HL-60/S4 (cell line): Measurements from ENCODE around the gene KRTAP6-3.

ENCODE experiments used
- in situ Hi-C: fragments of 300-500 bp; cut with MboI; formaldehyde crosslinking; loops from 2 replicates; pipeline ENCODE4 v1.14.3; 2022; ENCODE audit warnings: low sequenced_read_pairs

The KRTAP6-3 gene

DNA sequence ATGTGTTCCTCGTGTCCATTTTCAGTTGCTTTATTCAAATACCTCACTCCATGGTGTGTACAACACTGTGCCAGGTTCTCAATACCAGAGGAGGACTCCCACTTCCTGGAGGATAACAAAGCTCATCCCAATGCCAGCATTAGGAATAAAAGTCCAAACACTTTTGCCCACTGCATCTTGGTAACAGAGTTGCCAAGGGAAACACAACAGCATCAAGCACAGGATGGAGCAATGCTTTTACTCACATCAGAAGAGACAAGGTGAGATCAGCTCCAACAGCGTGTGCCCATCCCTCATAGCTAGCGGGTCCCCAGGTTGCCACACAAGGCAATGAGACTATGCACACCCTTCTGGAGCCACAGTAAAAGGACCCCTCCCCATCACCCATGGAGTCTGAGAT is 31.1 kb downstream of the KRTAP6-3 start:
- in situ Hi-C loops: no loop called here

DNA sequence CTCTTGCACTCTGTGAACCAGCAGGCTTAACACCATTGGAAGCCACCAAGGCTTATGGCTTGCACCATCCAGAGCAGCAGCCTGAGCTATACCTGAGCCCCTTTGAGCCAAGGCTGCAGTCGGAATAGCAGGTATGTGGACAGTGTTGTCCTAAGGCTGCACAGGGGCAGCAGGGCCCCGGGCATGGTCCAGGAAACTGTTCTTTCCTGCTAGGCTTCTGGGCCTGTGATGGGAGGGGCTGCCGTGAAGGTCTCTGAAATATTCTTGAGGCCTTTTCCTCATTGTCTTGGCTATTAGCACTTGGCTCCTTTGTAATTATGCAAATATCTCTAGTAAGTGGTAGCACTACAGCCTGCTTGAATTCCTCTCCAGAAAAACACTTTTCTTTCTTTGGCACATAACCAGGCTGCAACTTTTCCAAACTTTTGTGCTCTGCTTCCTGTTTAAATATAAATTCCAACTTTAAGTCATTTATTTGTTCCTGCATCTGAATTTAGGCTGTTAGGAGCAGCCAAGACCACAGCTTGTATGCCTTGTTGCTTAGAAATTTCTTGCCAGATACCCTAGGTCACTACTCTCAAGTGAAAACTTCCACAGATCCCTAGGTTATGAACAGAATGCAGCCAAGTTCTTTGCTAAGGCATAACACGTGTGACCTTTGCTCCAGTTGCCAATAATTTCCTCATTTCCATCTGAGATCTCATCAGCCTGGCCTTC is 33.4 kb downstream of the KRTAP6-3 start:
- in situ Hi-C loops: no loop called here

DNA sequence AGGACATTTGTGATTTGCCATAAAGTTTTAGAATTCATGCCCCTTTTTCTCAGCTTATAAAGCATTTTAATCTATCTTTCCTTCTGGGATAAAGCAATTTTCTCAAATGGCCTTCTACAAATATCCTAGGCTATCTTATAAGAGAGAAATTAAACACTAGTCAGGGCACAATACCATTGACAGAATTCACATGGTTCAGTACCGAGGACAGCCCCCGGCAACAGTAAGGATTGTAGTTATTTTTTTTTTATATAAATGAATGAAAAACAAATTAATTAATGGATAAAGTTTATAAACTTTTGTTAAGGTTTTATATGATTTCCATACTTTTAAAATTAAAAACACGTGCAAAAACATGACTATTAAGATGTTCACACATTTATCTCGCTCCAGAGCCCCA is 35.9 kb downstream of the KRTAP6-3 start:
- in situ Hi-C loops: no loop called here

GRCh38 chr21:30629200-30629599 is 37.0 kb downstream of the KRTAP6-3 start:
- in situ Hi-C loops: no loop called here

DNA sequence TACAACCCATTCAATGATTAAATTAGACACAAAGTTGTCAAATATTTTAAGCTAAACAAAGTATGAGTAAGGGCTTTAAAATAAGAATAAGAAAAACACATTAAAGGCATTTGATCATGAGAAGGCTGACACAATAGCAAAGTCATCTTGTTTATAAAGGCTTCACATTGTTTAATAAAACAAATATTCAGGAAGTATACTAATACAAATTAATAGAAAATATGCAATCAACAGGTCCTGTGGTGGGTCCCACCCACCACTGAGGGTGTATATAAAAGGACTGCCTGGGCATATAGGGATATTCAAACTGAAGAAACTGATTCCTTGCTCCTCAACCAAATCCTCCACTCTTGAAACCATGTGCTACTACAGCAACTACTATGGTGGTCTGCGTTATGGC is 42.7 kb downstream of the KRTAP6-3 start, which contains the start of gene KRTAP20-2:
KRTAP20-2 (plus strand) TSS at position 301 of the 400 bp plus-strand sequence; CDS start at position 359, 58 bp downstream.
- in situ Hi-C loops: no loop called here

DNA sequence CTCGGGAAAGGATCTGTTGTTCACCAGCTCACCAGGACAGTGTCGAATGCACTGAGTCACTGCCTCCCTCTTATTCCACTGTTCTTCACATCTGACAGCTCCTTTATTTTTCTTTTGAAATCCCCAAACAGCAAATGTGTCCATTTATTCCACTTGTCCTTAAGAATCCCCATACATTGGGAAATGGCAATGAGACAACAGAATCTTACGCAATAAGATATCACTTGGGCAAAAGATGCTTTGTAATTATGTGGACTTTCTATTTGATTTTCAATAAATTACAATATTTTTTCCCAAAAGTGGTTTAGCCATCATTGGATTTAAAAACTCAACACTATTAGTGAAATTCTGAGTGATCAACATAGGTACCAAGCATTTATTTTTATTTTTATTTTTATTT is 46.4 kb downstream of the KRTAP6-3 start:
- in situ Hi-C loops: no loop called here

DNA sequence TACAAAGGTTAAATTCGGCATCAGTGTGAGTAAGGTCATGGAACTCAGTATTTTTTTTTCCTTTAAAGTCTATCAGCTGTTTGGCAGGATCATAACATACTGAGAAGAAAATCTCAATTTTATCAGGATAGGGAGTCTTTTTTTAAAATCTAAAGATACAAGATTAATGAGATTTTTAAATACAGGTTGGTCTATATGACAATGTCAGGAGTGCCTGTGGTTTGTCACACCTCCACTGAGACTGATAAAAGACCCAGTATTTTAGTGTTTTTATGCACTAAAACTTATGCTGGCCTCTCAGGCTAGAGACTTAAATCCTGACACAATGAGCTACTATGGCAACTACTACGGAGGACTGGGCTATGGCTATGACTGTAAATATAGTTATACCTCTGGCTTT is 50.3 kb downstream of the KRTAP6-3 start, which contains the start of gene KRTAP20-3:
KRTAP20-3 (plus strand) TSS at position 301 of the 400 bp plus-strand sequence.
- in situ Hi-C loops: no loop called here
